DND-41 (cell line): ENCODE data around the gene MCUB.
"Not testable (repeated sequence)": the region's sequence is repeated elsewhere in the genome, so short reads cannot be mapped to it uniquely, and the experiment has no call there.

Experiments
- ATAC-seq: fragments of 200-7000 bp; cut with Tn5 transposase; 3 replicates; pipeline ENCODE4 v1.9.1; 2021; ENCODE audit warnings: low read depth; ENCODE audit not compliant: insufficient read depth
- DNase-seq: peaks from one replicate; pipeline ENCODE4 v3.0.0-alpha.2; 2020
- H2AFZ ChIP-seq: 2 replicates; pipeline ENCODE4 v1.6.0; 2012; ENCODE audit warnings: low read depth, low read length
- H3K27ac ChIP-seq: 2 replicates; pipeline ENCODE4 v1.5.1; 2012; ENCODE audit warnings: low read length, inconsistent platforms
- H3K27me3 ChIP-seq: fragments of 200-600 bp; sonication (generic); 2 replicates; pipeline ENCODE4 v1.6.0; 2012; ENCODE audit warnings: low read length, mild to moderate bottlenecking, inconsistent platforms; ENCODE audit not compliant: insufficient read depth, poor library complexity
- H3K36me3 ChIP-seq: 2 replicates; pipeline ENCODE4 v1.5.1; 2012; ENCODE audit warnings: low read length, inconsistent platforms; ENCODE audit not compliant: insufficient read depth
- H3K4me1 ChIP-seq: 2 replicates; pipeline ENCODE4 v1.5.1; 2012; ENCODE audit warnings: mild to moderate bottlenecking, low read length; ENCODE audit not compliant: insufficient read depth
- H3K4me2 ChIP-seq: 2 replicates; pipeline ENCODE4 v1.6.0; 2012; ENCODE audit warnings: mild to moderate bottlenecking, moderate library complexity, low read length, inconsistent platforms; ENCODE audit not compliant: insufficient read depth
- H3K4me3 ChIP-seq, 2 experiments: fragments of 200-600 bp in 1 of 2; shearing (Covaris generic) in 1 of 2; 2 replicates each; pipeline ENCODE4 v1.5.1; 2012 to 2016; ENCODE audit warnings: inconsistent platforms in 2 of 2, low read length in 2 of 2, mild to moderate bottlenecking in 2 of 2, low read depth in 1 of 2, moderate library complexity in 1 of 2
- H3K79me2 ChIP-seq: 2 replicates; pipeline ENCODE4 v1.6.0; 2012; ENCODE audit warnings: low read length, inconsistent platforms; ENCODE audit not compliant: insufficient read depth
- H3K9ac ChIP-seq: 2 replicates; pipeline ENCODE4 v1.6.0; 2012; ENCODE audit warnings: low read depth, mild to moderate bottlenecking, inconsistent platforms, low read length, moderate library complexity
- H3K9me3 ChIP-seq: 2 replicates; pipeline ENCODE4 v1.5.1; 2012; ENCODE audit warnings: low read length, moderate library complexity, mild to moderate bottlenecking, inconsistent platforms; ENCODE audit not compliant: insufficient read depth, severe bottlenecking
- H4K20me1 ChIP-seq: 2 replicates; pipeline ENCODE4 v1.6.0; 2012; ENCODE audit warnings: low read length; ENCODE audit not compliant: insufficient read depth
- CTCF ChIP-seq: IDR thresholded peaks from 2 replicates; pipeline ENCODE4 v1.5.1; 2012; ENCODE audit warnings: borderline replicate concordance, low read length, moderate library complexity, mild to moderate bottlenecking; ENCODE audit not compliant: poor library complexity, severe bottlenecking; ENCODE audit errors: extremely low read depth
- EZH2 ChIP-seq: IDR thresholded peaks from 3 replicates; pipeline ENCODE4 v1.6.1; 2012; ENCODE audit warnings: borderline replicate concordance, low read depth, mild to moderate bottlenecking, moderate library complexity, low read length, inconsistent platforms; ENCODE audit not compliant: severe bottlenecking

MCUB gene

GRCh38 chr4:109552237-109552636 lies 7.8 kb upstream of the MCUB start:
- Histone ChIP-seq H3K9ac (no peak overlapping the region), H2AFZ (no peak overlapping the region), H3K27ac (no peak overlapping the region), H3K4me2 (no peak overlapping the region), H3K79me2 (no peaks in the 10 kb centered on the region), H4K20me1 (no peaks in the 10 kb centered on the region), H3K9me3 (no peaks in the 10 kb centered on the region), H3K4me3 (no peak overlapping the region), H3K27me3 (no peaks in the 10 kb centered on the region), H3K36me3 (no peaks in the 10 kb centered on the region), H3K4me1 (no peaks in the 10 kb centered on the region)
- DNase-seq (no peak), ATAC-seq (no peak)
- TF ChIP-seq EZH2, result no peak
- TF ChIP-seq CTCF, result no peak

- Histone ChIP-seq H4K20me1 (no peaks in the 10 kb centered on the region), H3K36me3 (no peaks in the 10 kb centered on the region), H3K4me2 (no peak overlapping the region), H3K4me1 (peaks cover under 1% of the 10 kb centered on the region; the same call in 1 of the 2 replicates), H3K9ac (no peak overlapping the region), H3K9me3 (peaks cover under 1% of the 10 kb centered on the region), H2AFZ (no peak overlapping the region), H3K27ac (no peak overlapping the region), H3K4me3 (no peak overlapping the region), H3K79me2 (peaks cover under 1% of the 10 kb centered on the region; the same call in 1 of the 2 replicates), H3K27me3 (no peaks in the 10 kb centered on the region)
- TF ChIP-seq CTCF (no peak), EZH2 (no peak)
- ATAC-seq (no peak), DNase-seq (no peak)
These were observed 6.9 kb upstream of the MCUB start for GRCh38 chr4:109553130-109553529.

- Histone ChIP-seq H3K9ac (no peak overlapping the region), H3K4me3 (no peak overlapping the region), H3K9me3 (peaks cover 3% of the 10 kb centered on the region), H3K27ac (no peak overlapping the region), H3K4me1 (peaks cover 15% of the 10 kb centered on the region), H2AFZ (no peak overlapping the region), H3K4me2 (no peak overlapping the region), H3K36me3 (no peaks in the 10 kb centered on the region), H3K79me2 (peaks cover 11% of the 10 kb centered on the region), H4K20me1 (no peaks in the 10 kb centered on the region), H3K27me3 (no peaks in the 10 kb centered on the region)
- TF ChIP-seq CTCF (no peak), EZH2 (no peak)
- ATAC-seq (no peak), DNase-seq (no peak)
These were observed 5.1 kb upstream of the MCUB start for GRCh38 chr4:109554971-109555370.

- Histone ChIP-seq H3K4me1 (peaks cover 27% of the 10 kb centered on the region), H3K36me3 (no peaks in the 10 kb centered on the region), H3K9me3 (peaks cover 3% of the 10 kb centered on the region), H3K27me3 (no peaks in the 10 kb centered on the region), H3K4me3 (no peak overlapping the region), H4K20me1 (no peaks in the 10 kb centered on the region; the same call in 1 of the 2 replicates), H2AFZ (no peak overlapping the region), H3K9ac (no peak overlapping the region), H3K4me2 (no peak overlapping the region), H3K27ac (no peak overlapping the region), H3K79me2 (peaks cover 34% of the 10 kb centered on the region)
- DNase-seq (no peak), ATAC-seq (no peak)
- TF ChIP-seq EZH2, result no peak
- TF ChIP-seq CTCF, result no peak
These were observed 2.6 kb upstream of the MCUB start for GRCh38 chr4:109557433-109557832.

- H3K9me3 ChIP-seq, H3K27me3 ChIP-seq, H3K9ac ChIP-seq, ATAC-seq, H4K20me1 ChIP-seq, H3K27ac ChIP-seq, H3K4me3 ChIP-seq, H3K36me3 ChIP-seq, H2AFZ ChIP-seq: not testable (repeated sequence)
- H3K4me1 ChIP-seq, result peaks cover 34% of the 10 kb centered on the region
- H3K79me2 ChIP-seq, result peaks cover 41% of the 10 kb centered on the region
- H3K4me2 ChIP-seq, result peak overlapping the region; percentile 67; the same call in 1 of the 2 replicates
- peak; percentile 49 for DNase-seq
These were observed 2.0 kb upstream of the MCUB start for GRCh38 chr4:109558095-109558494.
